Subcutaneous adipose tissue (tissue), 4 donors: Measurements from ENCODE around the gene JAZF1. TPM values are rescaled to one million over a fixed set of nuclear protein-coding genes. Genes with fewer than 3 reads are reported as not detected.

Experiments
- total RNA-seq, 4 donors: library from RNA; depleted of rRNA; stranded (reverse); fragments of >200 nt; gene quantifications; one replicate each; pipeline ENCODE4 v1.1.0, GENCODE V29; 2016
- TF ChIP-seq, protein P1 (sequence below): fragments of 450-650 bp; IDR thresholded peaks from one replicate; pipeline ENCODE4 v1.5.1; 2016; ENCODE audit warnings: low read depth, mild to moderate bottlenecking, control low read depth, antibody characterized with exemption, moderate library complexity

JAZF1 gene
- total RNA-seq, 4 donors from 2014 or later: 12.6 to 35.9 (median 23.2) TPM

- TF ChIP-seq, protein P1, sequence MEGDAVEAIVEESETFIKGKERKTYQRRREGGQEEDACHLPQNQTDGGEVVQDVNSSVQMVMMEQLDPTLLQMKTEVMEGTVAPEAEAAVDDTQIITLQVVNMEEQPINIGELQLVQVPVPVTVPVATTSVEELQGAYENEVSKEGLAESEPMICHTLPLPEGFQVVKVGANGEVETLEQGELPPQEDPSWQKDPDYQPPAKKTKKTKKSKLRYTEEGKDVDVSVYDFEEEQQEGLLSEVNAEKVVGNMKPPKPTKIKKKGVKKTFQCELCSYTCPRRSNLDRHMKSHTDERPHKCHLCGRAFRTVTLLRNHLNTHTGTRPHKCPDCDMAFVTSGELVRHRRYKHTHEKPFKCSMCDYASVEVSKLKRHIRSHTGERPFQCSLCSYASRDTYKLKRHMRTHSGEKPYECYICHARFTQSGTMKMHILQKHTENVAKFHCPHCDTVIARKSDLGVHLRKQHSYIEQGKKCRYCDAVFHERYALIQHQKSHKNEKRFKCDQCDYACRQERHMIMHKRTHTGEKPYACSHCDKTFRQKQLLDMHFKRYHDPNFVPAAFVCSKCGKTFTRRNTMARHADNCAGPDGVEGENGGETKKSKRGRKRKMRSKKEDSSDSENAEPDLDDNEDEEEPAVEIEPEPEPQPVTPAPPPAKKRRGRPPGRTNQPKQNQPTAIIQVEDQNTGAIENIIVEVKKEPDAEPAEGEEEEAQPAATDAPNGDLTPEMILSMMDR: no peak
Measured at GRCh38 chr7:27866828-27867672, 313.5 kb downstream of the JAZF1 start.

DNA sequence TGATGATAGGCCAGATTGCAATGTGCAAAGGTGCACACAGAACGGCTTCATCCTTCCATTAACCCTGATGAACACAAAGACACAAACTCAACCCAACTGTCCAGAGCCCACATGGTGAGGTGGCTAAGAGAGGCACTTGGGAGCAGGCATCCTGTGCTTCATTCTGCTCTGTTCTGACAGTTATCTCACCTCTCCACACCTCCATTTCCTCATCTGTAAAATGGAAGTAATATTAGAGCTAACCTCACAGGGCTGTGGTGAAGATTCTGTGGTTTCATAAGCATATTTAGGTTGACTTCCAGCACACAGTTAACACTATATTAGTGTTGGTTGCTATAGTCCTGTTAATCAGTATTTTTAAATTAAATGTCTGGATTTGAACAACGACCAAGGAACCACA lies 314.3 kb downstream of the JAZF1 start:
- TF ChIP-seq, protein P1: no peak

GRCh38 chr7:27863880-27864279 lies 316.7 kb downstream of the JAZF1 start:
- TF ChIP-seq, protein P1: no peak

- TF ChIP-seq, protein P1: no peak
Measured at GRCh38 chr7:27861747-27862146, 318.8 kb downstream of the JAZF1 start.

DNA sequence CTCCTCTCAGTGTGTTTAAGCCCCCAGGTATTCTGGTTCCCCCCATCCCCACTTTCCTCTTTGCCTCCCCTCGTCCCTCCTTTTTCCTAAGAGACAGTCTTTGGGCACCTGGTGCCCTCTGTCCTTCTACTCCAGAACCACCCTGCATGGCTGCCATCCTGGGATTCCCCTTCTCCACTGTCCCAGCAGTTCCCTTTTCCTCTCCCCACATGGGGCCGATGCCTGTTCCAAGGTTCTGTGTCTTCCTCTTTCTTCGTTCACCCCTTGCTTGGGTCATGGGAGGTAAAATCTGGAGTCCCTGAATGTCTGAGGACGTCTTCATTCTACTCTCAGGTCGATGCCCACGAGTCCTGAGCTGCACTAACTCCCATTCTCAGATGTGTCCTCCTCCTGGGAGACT lies 319.8 kb downstream of the JAZF1 start:
- TF ChIP-seq, protein P1: no peak

GRCh38 chr7:27850531-27850930 lies 330.1 kb downstream of the JAZF1 start:
- TF ChIP-seq, protein P1: no peak

- TF ChIP-seq, protein P1: no peak
Measured at GRCh38 chr7:27846388-27846787, 334.2 kb downstream of the JAZF1 start.
